HPDE6-E6E7 (cell line): Measurements from ENCODE around the gene MED26.

ENCODE experiments used
- DNase-seq: peaks from one replicate; pipeline ENCODE4 v3.0.0; 2011; ENCODE audit warnings: missing footprints; ENCODE audit errors: extremely low spot score

The MED26 gene

GRCh38 chr19:16590876-16591802 lies 36.9 kb downstream of the MED26 start:
- no peak for DNase-seq

- no peak for DNase-seq
These were observed 38.1 kb downstream of the MED26 start for GRCh38 chr19:16589917-16590316.

GRCh38 chr19:16588824-16589577 lies 39.0 kb downstream of the MED26 start:
- DNase-seq = no peak

GRCh38 chr19:16587833-16588823 lies 39.9 kb downstream of the MED26 start:
- no peak for DNase-seq

GRCh38 chr19:16586991-16587832 lies 40.8 kb downstream of the MED26 start:
- DNase-seq = peak; percentile 41

- no peak for DNase-seq
These were observed 41.5 kb downstream of the MED26 start for GRCh38 chr19:16586477-16586871.

GRCh38 chr19:16585808-16586476 lies 42.1 kb downstream of the MED26 start:
- DNase-seq = no peak

- DNase-seq = no peak
These were observed 42.8 kb downstream of the MED26 start for GRCh38 chr19:16585094-16585801.

- DNase-seq = peak; percentile 89
These were observed 43.5 kb downstream of the MED26 start for GRCh38 chr19:16584248-16585093.

GRCh38 chr19:16582486-16583261 lies 45.3 kb downstream of the MED26 start:
- DNase-seq = no peak

- no peak for DNase-seq
These were observed 46.0 kb downstream of the MED26 start for GRCh38 chr19:16581971-16582343.

- DNase-seq = no peak
These were observed 46.6 kb downstream of the MED26 start for GRCh38 chr19:16581145-16581970.

- no peak for DNase-seq
These were observed 48.6 kb downstream of the MED26 start for GRCh38 chr19:16579381-16579780.

- DNase-seq = no peak
These were observed 50.4 kb downstream of the MED26 start for GRCh38 chr19:16577531-16577985.

- DNase-seq = no peak
These were observed 51.1 kb downstream of the MED26 start for GRCh38 chr19:16576690-16577530.
